ENCODE measurements around the gene VRK3.
"Not testable (repeated sequence)": the region's sequence is repeated elsewhere in the genome, so short reads cannot be mapped to it uniquely, and the experiment has no call there.

VRK3 gene

GRCh38 chr19:49954933-49955332, 70.2 kb downstream of the VRK3 start:
- DNase-seq (ENCODE audit: low spot score) = no peak

- peak; percentile 26 for DNase-seq (ENCODE audit: low spot score)
These were observed 70.9 kb downstream of the VRK3 start for GRCh38 chr19:49954092-49954829.

DNA sequence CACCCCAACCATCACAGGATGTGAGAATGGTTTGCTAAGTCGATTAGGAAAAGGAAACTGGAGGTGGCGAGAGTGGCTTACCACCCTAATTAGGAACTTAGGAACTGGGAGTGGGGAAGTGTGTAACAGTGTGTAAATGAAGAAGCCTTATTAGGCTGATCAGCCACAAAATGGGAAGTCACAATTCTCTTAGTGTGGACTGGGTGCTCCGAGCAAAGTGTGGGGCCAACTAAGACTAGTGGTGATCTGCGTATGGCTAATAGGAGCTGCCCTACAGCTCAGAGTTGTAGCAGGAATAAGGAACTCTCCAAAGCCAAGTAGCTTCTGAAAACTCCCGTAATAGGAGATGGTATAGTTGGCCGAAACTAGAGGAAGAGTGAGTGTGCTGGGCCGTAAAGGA, 71.8 kb downstream of the VRK3 start:
- no peak for DNase-seq (ENCODE audit: low spot score)

- no peak for DNase-seq (ENCODE audit: low spot score)
These were observed 72.3 kb downstream of the VRK3 start for GRCh38 chr19:49952906-49953305.

DNA sequence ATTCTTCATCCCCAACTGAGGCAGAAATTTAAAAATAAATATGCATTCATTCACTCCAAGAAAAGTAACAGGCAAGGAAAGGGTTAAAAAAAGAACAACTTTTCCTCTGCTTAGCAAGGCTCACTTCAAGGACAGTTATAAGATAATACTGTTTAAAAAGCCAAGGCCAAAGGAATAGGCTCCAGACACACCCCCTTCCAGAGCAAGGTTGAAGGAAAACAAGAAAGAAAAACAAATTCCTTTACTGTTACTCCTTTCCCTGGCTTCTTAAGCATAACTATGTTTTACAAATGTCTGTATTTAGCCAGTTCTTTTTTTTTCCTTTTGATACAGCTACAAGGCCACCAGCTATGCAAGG, 72.7 kb downstream of the VRK3 start:
- no peak for DNase-seq (ENCODE audit: low spot score)

DNA sequence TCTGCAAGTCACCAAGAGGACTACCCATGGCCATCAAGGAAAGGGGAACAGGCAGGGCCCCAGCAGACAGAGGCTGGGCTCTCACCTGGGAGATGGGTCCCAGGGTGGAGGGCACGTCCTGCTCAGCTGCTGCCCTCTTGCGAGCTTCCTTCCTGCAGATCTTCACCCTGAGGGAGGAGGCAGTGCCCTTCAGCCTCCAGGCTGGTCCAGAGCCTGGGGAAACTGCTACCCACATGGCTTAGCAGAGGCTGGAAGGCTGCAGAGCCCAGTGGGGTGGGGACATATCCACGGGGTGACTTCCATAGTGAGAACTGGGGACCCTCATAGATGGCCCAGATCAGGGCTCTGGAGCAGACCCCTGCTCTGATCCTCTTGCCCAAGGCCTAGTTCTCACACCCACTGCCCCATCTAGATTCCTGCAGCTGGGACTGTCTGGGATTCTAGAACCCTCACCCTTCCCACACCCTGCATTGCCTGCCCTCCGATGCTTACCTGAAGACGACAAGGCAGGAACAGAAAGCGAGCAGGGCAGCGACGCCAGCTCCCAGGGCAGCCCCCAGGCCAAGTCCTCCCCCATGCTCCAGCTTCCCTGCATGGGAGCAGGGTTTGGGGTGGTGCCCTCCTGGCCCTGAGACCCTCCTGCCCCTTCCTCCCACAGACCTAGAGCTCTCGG, 73.2 kb downstream of the VRK3 start:
- peak; percentile 37 for DNase-seq (ENCODE audit: low spot score)

GRCh38 chr19:49950956-49951526, 74.1 kb downstream of the VRK3 start:
- DNase-seq (ENCODE audit: low spot score) = no peak

GRCh38 chr19:49950590-49950948, 74.6 kb downstream of the VRK3 start:
- no peak for DNase-seq (ENCODE audit: low spot score)

- no peak for DNase-seq (ENCODE audit: low spot score)
These were observed 75.2 kb downstream of the VRK3 start for GRCh38 chr19:49949742-49950589.

DNA sequence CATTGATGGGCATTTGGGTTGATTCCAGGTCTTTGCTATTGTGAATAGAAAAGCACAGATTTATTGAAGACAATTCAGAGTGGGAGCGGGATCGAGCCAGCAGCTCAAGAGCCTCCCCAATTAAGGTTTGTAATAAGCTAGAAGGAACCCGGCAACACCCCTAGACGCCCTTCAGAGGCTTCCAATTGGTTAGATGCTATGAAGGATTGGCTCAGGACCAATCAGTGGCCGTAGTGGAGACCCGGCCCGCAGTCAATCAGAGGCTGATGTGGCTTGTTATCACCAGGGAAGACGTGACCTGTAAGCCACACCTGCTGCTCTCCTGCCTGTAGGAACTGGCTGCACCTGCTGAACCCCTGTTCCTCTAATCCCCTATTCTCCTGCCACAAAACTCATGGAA, 78.8 kb downstream of the VRK3 start:
- DNase-seq (ENCODE audit: low spot score) = no peak

DNA sequence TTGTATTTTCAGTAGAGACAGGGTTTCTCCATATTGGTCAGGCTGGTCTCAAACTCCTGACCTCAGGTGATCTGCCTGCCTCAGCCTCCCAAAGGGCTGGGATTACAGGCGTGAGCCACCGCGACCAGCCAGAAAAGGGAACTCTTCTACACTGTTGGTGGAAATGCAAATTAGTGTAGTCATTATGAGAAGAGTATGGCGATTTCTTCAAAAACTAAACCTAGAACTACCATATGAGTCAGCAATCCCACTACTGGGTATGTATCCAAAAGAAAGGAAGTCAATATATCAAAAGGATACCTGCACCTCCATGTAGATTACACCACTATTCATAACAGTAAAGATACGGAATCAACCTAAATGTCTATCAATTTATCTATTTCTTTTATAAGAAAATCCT, 80.6 kb downstream of the VRK3 start:
- DNase-seq (ENCODE audit: low spot score) = not testable (repeated sequence)

- no peak for DNase-seq (ENCODE audit: low spot score)
These were observed 84.7 kb downstream of the VRK3 start for GRCh38 chr19:49940482-49940791.

- no peak for DNase-seq (ENCODE audit: low spot score)
These were observed 85.3 kb downstream of the VRK3 start for GRCh38 chr19:49939721-49940481.

- DNase-seq (ENCODE audit: low spot score) = no peak
These were observed 86.5 kb downstream of the VRK3 start for GRCh38 chr19:49938662-49939061.

DNA sequence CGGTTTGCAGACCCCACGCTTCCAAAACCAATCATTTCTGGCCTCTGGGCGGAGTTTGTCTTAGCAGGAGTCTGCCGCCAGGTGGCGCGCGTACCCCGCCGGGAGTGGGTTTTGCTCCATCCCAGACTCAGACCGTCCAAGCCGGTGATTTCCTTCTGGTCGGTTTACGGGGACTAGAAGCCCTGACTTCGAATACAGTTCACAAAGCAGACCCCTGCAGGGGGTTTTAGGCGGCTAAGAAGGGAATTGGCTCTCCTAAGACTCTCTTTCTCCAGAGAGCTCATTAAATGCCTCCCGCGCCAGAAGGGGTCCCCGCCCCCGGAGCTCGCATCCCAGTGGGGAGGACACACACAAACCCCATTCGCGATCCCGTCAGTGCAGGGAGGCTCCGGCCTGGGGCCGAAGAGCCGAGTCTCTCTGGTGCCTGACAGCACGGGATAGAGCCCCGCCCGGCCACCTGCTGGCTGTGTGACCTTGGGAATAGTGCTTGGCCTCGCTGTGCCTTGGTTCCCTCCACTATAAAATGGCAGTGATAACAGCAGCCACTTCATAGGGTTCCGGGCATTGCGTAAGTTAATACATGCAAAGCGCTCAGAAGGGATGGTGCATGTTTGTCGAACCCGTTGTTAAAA, 87.3 kb downstream of the VRK3 start:
- peak; percentile 88 for DNase-seq (ENCODE audit: low spot score)

DNA sequence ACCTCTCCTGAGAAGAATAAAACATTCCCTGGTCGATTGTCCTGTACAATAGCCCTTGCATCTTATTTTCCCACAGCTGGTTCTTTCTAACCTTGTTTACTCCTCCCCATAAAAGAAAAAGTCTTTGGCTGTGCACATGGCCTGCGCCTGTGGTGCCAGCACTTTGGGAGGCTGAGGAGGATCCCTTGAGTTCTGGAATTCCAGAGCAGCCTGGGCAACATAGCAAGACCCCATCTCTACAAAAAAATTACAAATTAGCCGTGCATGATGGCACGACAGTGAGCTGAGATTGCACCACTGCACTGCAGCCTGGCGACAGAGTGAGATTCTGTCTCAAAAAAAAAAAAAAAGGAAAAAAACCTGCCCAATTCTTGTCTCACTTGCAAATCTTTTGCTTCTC, 88.6 kb downstream of the VRK3 start:
- no peak for DNase-seq (ENCODE audit: low spot score)

GRCh38 chr19:49933643-49934042, 91.5 kb downstream of the VRK3 start:
- no peak for DNase-seq (ENCODE audit: low spot score)

- no peak for DNase-seq (ENCODE audit: low spot score)
These were observed 92.4 kb downstream of the VRK3 start for GRCh38 chr19:49932731-49933131.

GRCh38 chr19:49932041-49932451, 93.1 kb downstream of the VRK3 start:
- no peak for DNase-seq (ENCODE audit: low spot score)

GRCh38 chr19:49931293-49932040, 93.7 kb downstream of the VRK3 start:
- no peak for DNase-seq (ENCODE audit: low spot score)

DNA sequence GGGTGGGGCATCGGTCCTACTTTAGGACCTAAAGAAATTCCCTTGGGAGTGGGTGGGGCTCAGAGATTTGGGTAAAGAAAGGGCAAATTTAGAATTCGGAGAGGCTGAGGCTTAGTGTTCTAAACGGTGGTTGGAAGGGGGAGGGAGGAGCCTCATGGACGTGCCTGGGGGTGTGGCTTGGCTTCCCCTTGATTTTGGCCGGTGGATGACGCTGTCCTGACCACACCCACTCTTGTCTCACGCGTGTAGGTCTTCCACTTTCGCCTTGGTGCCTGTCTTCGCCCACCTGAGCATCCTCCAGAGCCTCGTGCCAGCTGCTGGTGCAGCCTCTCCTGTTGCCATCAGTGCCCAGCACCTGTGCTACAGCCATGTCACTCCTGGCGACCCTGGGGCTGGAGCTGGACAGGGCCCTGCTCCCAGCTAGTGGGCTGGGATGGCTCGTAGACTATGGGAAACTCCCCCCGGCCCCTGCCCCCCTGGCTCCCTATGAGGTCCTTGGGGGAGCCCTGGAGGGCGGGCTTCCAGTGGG, 94.6 kb downstream of the VRK3 start:
- DNase-seq (ENCODE audit: low spot score) = no peak
